HUES64 (cell line): Measurements from ENCODE around the gene GAP43.

Experiments used
- H3K27ac ChIP-seq: 2 replicates; pipeline ENCODE4 v1.7.0; 2013; ENCODE audit warnings: low read depth, low read length, inconsistent platforms
- H3K27me3 ChIP-seq: 2 replicates; pipeline ENCODE4 v1.6.1; 2013; ENCODE audit warnings: mild to moderate bottlenecking, low read length; ENCODE audit not compliant: insufficient read depth
- H3K36me3 ChIP-seq: 2 replicates; pipeline ENCODE4 v1.6.1; 2013; ENCODE audit warnings: mild to moderate bottlenecking, low read length; ENCODE audit not compliant: insufficient read depth
- H3K4me1 ChIP-seq: 2 replicates; pipeline ENCODE4 v1.6.1; 2013; ENCODE audit warnings: mild to moderate bottlenecking, low read length, moderate library complexity; ENCODE audit not compliant: insufficient read depth
- H3K4me3 ChIP-seq: 2 replicates; pipeline ENCODE4 v1.5.1; 2013; ENCODE audit warnings: mild to moderate bottlenecking, low read length, moderate library complexity
- H3K9ac ChIP-seq: 2 replicates; pipeline ENCODE4 v1.6.1; 2013; ENCODE audit warnings: mild to moderate bottlenecking, low read depth, low read length
- H3K9me3 ChIP-seq: 2 replicates; pipeline ENCODE4 v1.6.1; 2013; ENCODE audit warnings: low read depth, low read length; ENCODE audit not compliant: insufficient read depth
- WGBS: fragments of 150-250, 120-280 bp; methylation state at CpG from one replicate; pipeline ENCODE4 v1.1.7; 2013; ENCODE audit warnings: missing lambda C conversion rate; 5-methylcytosine and 5-hydroxymethylcytosine counted together

Gene GAP43

GRCh38 chr3:115768661-115769060 is 145.4 kb downstream of the GAP43 start:
- WGBS, result 85% methylated on average over 2 of the region's 3 CpGs
- Histone ChIP-seq H3K4me3 (no peak overlapping the region), H3K27me3 (no peaks in the 10 kb centered on the region), H3K27ac (no peak overlapping the region), H3K36me3 (no peaks in the 10 kb centered on the region), H3K9ac (no peak overlapping the region), H3K9me3 (no peaks in the 10 kb centered on the region), H3K4me1 (peaks cover 16% of the 10 kb centered on the region)
